Activated T-cell treated with anti-CD3 and anti-CD28 coated beads, Interleukin-2, amount 50 U/mL, for 24 hours (primary cell): ENCODE data around the gene JUNB.
A peak's percentile ranks its signal among the peaks of the same experiment; 100 is the strongest.
"Not testable (repeated sequence)": the region's sequence is repeated elsewhere in the genome, so short reads cannot be mapped to it uniquely, and the experiment has no call there.

ENCODE experiments used
- DNase-seq: peaks from one replicate; pipeline ENCODE4 v3.0.0-alpha.2; 2020
- H3K27ac Mint-ChIP-seq: 2 replicates; pipeline ENCODE4 v1.8.0; 2020; ENCODE audit warnings: mild to moderate bottlenecking, mixed read lengths
- H3K27me3 Mint-ChIP-seq: 2 replicates; pipeline ENCODE4 v1.8.0; 2020; ENCODE audit warnings: mixed read lengths
- H3K36me3 Mint-ChIP-seq: 2 replicates; pipeline ENCODE4 v1.8.0; 2020; ENCODE audit warnings: low read depth, mixed read lengths
- H3K4me1 Mint-ChIP-seq: 2 replicates; pipeline ENCODE4 v1.8.0; 2020; ENCODE audit warnings: low read depth, mixed read lengths
- H3K4me3 Mint-ChIP-seq: 2 replicates; pipeline ENCODE4 v1.8.0; 2020; ENCODE audit warnings: mild to moderate bottlenecking, moderate library complexity, mixed read lengths
- H3K9me3 Mint-ChIP-seq: 2 replicates; pipeline ENCODE4 v1.8.0; 2020; ENCODE audit warnings: mixed read lengths

Gene JUNB

GRCh38 chr19:12789904-12790619, 1.2 kb upstream of the JUNB start:
- Mint-ChIP-seq H3K36me3 (peaks cover 31% of the 10 kb centered on the region), H3K9me3 (no peaks in the 10 kb centered on the region)
- DNase-seq: peak; percentile 94

DNA sequence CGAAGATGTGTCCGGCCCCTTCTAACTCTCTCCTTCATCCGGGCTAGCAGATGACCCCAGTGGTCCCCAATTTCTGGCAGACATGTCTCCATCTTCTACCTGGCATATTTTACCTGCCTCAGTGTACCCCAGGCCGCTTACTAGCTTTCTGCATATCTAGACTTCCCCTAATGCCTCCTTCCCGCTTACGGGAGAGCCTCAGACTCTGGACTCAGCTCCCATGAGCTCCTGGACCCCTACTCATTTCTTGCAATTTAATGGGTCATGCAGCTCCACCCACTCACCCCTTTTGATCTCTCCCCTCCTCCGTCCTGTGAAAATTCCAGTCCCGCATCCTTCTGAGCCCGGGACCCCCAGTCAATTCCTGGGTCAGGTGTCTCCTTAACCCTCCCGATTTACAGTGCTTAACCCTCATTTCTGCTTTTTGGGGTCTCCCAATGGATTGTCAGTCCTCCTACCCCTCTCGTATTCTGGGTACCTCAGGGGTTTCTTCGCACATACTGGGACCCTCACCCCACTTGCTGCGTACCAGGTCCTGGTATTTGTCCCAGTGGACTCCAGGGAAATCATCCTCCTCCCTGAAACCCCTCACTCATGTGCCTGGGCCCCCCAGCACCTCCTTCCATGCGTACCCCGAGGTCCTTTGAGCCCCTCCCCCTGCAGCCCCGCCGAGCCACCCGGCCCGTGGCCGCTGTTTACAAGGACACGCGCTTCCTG, 500 bp upstream of the JUNB start:
- DNase-seq: no peak
- H3K4me1 Mint-ChIP-seq: peaks cover 43% of the 10 kb centered on the region

More at GRCh38 chr19:12789904-12790619, 1.2 kb upstream of the JUNB start:
- H3K4me1 Mint-ChIP-seq: peaks cover 38% of the 10 kb centered on the region
- no peaks in the 10 kb centered on the region for H3K27me3 Mint-ChIP-seq
- peak overlapping the region; percentile 99 for H3K27ac Mint-ChIP-seq
- peak overlapping the region; percentile 98 for H3K4me3 Mint-ChIP-seq

DNA sequence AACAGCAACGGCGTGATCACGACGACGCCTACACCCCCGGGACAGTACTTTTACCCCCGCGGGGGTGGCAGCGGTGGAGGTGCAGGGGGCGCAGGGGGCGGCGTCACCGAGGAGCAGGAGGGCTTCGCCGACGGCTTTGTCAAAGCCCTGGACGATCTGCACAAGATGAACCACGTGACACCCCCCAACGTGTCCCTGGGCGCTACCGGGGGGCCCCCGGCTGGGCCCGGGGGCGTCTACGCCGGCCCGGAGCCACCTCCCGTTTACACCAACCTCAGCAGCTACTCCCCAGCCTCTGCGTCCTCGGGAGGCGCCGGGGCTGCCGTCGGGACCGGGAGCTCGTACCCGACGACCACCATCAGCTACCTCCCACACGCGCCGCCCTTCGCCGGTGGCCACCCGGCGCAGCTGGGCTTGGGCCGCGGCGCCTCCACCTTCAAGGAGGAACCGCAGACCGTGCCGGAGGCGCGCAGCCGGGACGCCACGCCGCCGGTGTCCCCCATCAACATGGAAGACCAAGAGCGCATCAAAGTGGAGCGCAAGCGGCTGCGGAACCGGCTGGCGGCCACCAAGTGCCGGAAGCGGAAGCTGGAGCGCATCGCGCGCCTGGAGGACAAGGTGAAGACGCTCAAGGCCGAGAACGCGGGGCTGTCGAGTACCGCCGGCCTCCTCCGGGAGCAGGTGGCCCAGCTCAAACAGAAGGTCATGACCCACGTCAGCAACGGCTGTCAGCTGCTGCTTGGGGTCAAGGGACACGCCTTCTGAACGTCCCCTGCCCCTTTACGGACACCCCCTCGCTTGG, 966 bp downstream of the JUNB start:
- H3K27me3 Mint-ChIP-seq: no peaks in the 10 kb centered on the region
- H3K4me3 Mint-ChIP-seq: peak overlapping the region; percentile 98
- DNase-seq: peak; percentile 85
- H3K4me1 Mint-ChIP-seq: peaks cover 51% of the 10 kb centered on the region
- peaks cover 40% of the 10 kb centered on the region for H3K36me3 Mint-ChIP-seq
- peak overlapping the region; percentile 99 for H3K27ac Mint-ChIP-seq
- H3K9me3 Mint-ChIP-seq: no peaks in the 10 kb centered on the region

More for the DNA sequence above, 500 bp upstream of the JUNB start:
- H3K4me3 Mint-ChIP-seq: peak overlapping the region; percentile 98
- no peaks in the 10 kb centered on the region for H3K9me3 Mint-ChIP-seq
- peaks cover 31% of the 10 kb centered on the region for H3K36me3 Mint-ChIP-seq
- H3K27me3 Mint-ChIP-seq: no peaks in the 10 kb centered on the region
- H3K27ac Mint-ChIP-seq: peak overlapping the region; percentile 99

- Mint-ChIP-seq H3K9me3 (no peaks in the 10 kb centered on the region), H3K27ac (peak overlapping the region; percentile 99), H3K4me1 (peaks cover 51% of the 10 kb centered on the region), H3K36me3 (peaks cover 46% of the 10 kb centered on the region), H3K4me3 (peak overlapping the region; percentile 98), H3K27me3 (no peaks in the 10 kb centered on the region)
- DNase-seq: no peak
Measured at GRCh38 chr19:12792853-12793289, 1.6 kb downstream of the JUNB start.

DNA sequence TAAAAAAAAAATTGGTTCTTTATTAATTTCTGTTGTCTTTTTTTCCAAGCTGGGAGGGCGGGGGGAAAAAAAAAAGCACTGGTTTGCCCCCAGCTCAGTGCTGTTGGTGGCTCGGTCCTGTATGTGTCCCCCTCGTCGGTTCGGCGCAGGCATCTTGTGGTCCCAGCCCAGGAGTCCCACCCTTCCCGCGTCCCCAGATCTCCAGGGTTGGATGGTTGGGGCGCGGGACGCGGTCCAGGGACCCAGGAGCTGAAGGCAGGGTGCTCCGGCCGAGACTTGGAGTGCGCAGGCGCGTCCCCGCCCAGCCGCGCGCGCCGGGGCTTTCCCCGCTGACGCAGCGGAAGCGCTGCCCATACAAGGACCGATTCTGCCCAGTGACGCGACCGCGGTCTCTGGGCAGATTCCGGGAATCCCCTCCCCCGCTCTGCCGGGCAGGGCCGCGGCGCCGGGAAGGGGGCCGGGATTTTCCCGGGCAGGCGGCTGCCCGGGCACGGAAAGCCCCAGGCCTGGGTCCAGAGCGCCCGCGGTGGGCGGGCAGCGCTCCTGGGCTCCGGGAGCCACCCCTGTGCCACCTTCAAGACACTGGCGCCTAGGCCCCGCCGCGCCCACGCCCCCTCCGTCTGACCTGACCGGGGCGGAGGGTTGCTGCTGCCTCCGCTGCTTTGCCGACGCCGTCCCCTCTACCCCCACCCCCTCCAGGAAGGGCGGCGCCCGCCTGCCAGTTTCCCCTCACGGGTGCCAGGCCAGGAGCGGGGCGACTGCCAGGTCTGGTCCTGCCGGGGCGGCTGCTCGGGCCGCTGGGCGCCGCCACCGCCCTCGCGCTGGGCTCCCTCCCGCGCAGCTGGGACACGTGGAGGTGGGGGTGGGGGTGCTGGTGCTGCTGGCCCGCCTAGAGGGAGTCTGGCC, 2.3 kb downstream of the JUNB start:
- Mint-ChIP-seq H3K27ac (peak overlapping the region; percentile 99), H3K9me3 (no peaks in the 10 kb centered on the region), H3K4me1 (peaks cover 44% of the 10 kb centered on the region), H3K4me3 (peak overlapping the region; percentile 98), H3K36me3 (peaks cover 51% of the 10 kb centered on the region), H3K27me3 (no peaks in the 10 kb centered on the region)
- DNase-seq: peak; percentile 97

DNA sequence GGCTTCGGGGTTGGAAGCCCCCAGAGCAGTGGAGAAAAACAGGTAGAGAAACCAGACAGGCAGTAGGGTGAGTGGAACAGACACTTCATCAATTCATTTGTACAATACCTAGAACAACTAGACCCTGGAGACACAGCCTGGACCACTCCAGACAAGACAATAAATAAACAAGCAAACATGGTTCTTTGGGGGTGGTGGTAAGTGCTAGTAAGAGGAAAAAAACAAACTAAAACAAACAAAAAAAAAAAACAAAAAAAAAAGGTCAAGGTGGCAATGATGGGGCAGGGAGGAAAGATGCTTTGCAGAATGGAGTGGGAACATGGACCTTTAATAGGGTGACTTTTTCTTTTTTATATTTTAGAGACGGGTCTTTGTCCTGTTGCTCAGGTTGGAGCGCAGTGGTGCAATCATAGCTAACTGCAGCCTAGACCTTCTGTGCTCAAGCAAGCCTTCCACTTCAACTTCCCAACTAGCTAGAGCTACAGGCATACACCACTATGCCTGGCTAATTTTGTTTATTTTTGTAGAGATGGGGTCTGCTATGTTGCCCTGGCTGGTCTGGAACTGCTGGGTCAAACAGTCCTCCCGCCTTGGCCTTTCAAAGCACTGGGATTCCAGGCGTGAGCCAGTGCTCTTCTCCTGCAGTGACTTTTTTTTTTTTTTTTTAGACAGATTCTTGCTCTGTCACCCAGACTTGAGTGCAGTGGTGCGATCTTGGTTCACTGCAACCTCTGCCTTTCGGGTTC, 3.1 kb downstream of the JUNB start:
- Mint-ChIP-seq H3K4me1 (peaks cover 37% of the 10 kb centered on the region), H3K27me3 (no peaks in the 10 kb centered on the region), H3K9me3 (no peaks in the 10 kb centered on the region), H3K36me3 (peaks cover 58% of the 10 kb centered on the region), H3K27ac (peak overlapping the region; percentile 92), H3K4me3 (peak overlapping the region; percentile 78)
- no peak for DNase-seq

DNA sequence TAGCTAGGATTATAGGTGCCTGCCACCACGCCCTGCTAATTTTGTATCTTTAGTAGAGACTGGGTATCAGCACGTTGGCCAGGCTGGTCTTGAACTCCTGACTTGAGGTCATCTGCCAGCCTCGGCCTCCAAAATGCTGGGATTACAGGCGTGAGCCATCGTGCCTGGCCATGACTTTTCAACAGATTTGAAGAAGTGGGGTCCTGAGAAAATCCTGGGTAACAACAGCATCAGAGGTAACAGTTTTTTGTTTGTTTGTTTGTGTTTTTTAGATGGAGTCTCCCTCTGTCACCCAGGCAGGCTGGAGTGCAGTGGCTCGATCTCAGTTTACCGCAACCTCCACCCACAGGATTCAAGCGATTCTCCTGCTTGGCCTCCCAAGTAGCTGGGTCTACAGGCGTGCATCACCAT, 3.7 kb downstream of the JUNB start:
- peak overlapping the region; percentile 92 for H3K27ac Mint-ChIP-seq
- H3K36me3 Mint-ChIP-seq: peaks cover 64% of the 10 kb centered on the region
- H3K27me3 Mint-ChIP-seq: no peaks in the 10 kb centered on the region
- no peak for DNase-seq
- H3K9me3 Mint-ChIP-seq: no peaks in the 10 kb centered on the region
- peaks cover 41% of the 10 kb centered on the region for H3K4me1 Mint-ChIP-seq
- H3K4me3 Mint-ChIP-seq: peak overlapping the region; percentile 78

- H3K4me3 Mint-ChIP-seq: peak overlapping the region; percentile 69
- no peaks in the 10 kb centered on the region for H3K27me3 Mint-ChIP-seq
- H3K9me3 Mint-ChIP-seq: no peaks in the 10 kb centered on the region
- peak; percentile 84 for DNase-seq
- peak overlapping the region; percentile 86 for H3K27ac Mint-ChIP-seq
- H3K4me1 Mint-ChIP-seq: peaks cover 42% of the 10 kb centered on the region
- peaks cover 72% of the 10 kb centered on the region for H3K36me3 Mint-ChIP-seq
Measured at GRCh38 chr19:12796146-12797071, 5.1 kb downstream of the JUNB start.

- H3K27ac Mint-ChIP-seq: no peak overlapping the region
- no peaks in the 10 kb centered on the region for H3K9me3 Mint-ChIP-seq
- no peak for DNase-seq
- H3K4me1 Mint-ChIP-seq: peaks cover 44% of the 10 kb centered on the region
- no peak overlapping the region for H3K4me3 Mint-ChIP-seq
- peaks cover 66% of the 10 kb centered on the region for H3K36me3 Mint-ChIP-seq
- no peaks in the 10 kb centered on the region for H3K27me3 Mint-ChIP-seq
Measured at GRCh38 chr19:12797141-12797587, 5.9 kb downstream of the JUNB start.

DNA sequence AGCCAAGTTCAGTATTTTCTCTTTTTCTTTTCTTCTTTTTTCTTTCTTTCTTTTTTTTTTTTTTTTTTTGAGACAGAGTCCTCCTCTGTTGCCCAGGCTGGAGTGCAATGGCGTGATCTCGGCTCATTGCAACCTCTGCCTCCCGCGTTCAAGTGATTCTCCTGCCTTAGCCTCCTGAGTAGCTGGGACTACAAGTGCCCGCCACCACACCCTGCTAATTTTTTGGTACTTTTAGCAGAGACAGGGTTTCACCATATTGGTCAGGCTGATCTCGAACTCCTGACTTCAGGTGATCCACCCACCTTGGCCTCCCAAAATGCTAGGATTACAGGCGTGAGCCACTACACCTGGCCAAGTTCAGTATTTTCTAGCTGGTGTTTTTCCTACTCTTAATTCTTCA, 6.3 kb downstream of the JUNB start:
- not testable (repeated sequence) for H3K4me3 Mint-ChIP-seq, H3K9me3 Mint-ChIP-seq, H3K27me3 Mint-ChIP-seq, H3K27ac Mint-ChIP-seq, DNase-seq
- peaks cover 61% of the 10 kb centered on the region for H3K36me3 Mint-ChIP-seq
- H3K4me1 Mint-ChIP-seq: peaks cover 48% of the 10 kb centered on the region

- peak overlapping the region; percentile 91 for H3K4me3 Mint-ChIP-seq
- no peaks in the 10 kb centered on the region for H3K9me3 Mint-ChIP-seq
- H3K27ac Mint-ChIP-seq: peak overlapping the region; percentile 61
- H3K27me3 Mint-ChIP-seq: no peaks in the 10 kb centered on the region
- peaks cover 47% of the 10 kb centered on the region for H3K36me3 Mint-ChIP-seq
- DNase-seq: no peak
- peaks cover 40% of the 10 kb centered on the region for H3K4me1 Mint-ChIP-seq
Measured at GRCh38 chr19:12799742-12800465, 8.6 kb downstream of the JUNB start.

DNA sequence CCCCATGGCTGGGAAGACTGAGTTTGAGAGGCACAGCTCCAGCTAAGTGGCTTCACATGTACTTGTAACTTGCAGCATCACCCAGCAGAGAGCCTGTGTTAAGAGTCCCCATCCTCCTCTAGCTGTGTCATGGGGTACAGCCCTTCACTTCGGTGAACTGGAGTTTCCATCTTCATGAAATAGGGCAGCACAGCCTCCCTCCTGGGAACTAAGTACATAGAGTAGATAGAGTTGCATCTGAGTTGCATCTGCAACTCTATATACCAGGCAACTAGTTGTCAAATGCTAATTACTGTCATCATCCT, 9.1 kb downstream of the JUNB start:
- peaks cover 36% of the 10 kb centered on the region for H3K4me1 Mint-ChIP-seq
- H3K4me3 Mint-ChIP-seq: peak overlapping the region; percentile 91
- H3K9me3 Mint-ChIP-seq: no peaks in the 10 kb centered on the region
- DNase-seq: no peak
- peaks cover 47% of the 10 kb centered on the region for H3K36me3 Mint-ChIP-seq
- no peaks in the 10 kb centered on the region for H3K27me3 Mint-ChIP-seq
- H3K27ac Mint-ChIP-seq: peak overlapping the region; percentile 87
